Measurements from ENCODE around the gene SVBP.

DNA sequence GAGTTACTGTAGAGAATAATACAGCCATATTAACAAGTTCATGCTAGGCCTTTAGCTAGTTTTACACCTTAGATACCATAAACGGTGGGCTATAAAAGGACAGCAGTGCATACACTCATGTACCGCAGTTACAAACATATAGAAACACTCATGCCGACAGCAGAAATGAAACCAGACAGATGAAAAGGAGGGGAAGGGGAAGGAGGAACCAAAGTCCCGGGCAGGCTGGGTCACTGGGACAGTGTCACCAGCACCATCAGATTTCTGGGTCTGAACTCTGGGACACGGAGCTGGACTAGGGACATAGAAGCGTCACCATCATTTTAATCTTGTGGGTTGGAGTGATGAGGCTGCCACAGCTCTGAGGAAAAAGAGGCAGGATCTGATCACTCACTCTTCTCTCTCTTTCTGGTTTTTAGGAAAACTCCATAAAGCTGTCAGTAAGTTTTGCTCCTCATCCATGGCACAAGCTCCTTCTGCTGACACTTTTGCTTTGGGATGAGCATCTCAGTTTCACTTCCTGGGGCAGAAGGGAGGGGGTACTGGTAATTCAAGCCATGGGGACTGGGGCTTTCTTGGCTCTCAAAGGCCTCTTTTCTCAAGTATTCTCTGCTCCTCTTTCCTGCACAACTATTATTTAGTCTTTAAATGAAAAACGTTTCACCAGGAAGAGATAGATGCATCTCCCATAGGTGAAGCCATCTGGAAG lies 21.4 kb upstream of the SVBP start:
- TF ChIP-seq, protein P1, sequence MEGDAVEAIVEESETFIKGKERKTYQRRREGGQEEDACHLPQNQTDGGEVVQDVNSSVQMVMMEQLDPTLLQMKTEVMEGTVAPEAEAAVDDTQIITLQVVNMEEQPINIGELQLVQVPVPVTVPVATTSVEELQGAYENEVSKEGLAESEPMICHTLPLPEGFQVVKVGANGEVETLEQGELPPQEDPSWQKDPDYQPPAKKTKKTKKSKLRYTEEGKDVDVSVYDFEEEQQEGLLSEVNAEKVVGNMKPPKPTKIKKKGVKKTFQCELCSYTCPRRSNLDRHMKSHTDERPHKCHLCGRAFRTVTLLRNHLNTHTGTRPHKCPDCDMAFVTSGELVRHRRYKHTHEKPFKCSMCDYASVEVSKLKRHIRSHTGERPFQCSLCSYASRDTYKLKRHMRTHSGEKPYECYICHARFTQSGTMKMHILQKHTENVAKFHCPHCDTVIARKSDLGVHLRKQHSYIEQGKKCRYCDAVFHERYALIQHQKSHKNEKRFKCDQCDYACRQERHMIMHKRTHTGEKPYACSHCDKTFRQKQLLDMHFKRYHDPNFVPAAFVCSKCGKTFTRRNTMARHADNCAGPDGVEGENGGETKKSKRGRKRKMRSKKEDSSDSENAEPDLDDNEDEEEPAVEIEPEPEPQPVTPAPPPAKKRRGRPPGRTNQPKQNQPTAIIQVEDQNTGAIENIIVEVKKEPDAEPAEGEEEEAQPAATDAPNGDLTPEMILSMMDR (IDR thresholded peaks at IDR 0.05), result no peak
- TF ChIP-seq POLR2A (IDR thresholded peaks at IDR 0.05), result no peak
- TF ChIP-seq EP300 (IDR thresholded peaks at IDR 0.05), result no peak
